ENCODE data around the gene GCNT1. TPM values are rescaled to one million over a fixed set of nuclear protein-coding genes. Genes with fewer than 3 reads are reported as not detected.

The GCNT1 gene
- total and polyA plus RNA-seq, 2 experiments from 2014 or later, result 43.4 to 59.3 TPM

DNA sequence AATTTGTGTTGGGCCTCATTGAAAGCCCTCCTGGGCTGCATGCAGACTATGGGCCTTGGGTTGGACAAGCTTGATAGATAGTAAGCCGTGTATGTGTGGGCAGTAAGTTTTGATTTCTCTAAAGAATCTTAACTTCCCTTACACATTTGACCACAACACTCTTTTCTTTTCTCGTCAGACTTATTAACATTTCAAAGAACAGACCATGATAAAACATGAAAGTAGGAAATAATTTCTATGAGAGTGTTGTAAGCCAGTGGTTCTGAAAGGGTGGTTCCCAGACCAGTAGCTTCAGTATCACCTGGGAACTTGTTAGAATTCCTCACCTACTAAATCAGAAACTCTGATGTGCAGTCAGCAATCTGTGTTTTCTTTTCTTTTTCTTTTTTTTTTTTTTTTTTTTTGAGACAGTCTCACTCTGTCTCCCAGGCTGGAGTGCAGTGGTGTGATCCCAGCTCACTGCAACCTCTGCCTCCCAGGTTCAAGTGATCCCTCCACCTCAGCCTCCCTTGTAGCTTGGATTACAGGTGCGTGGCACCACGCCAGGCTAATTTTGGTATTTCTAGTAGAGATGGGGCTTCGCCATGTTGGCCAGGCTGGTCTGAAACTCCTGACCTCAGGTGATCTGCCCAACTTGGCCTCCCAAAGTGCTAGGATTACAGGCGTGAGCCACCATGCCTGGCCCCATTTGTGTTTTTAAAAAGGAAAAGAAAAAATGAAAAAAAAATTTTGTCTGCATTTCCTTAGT is 20.0 kb upstream of the GCNT1 start:
- no peak for DNase-seq (ENCODE audit: low spot score)
- 92% methylated on average over 6 of the region's 6 CpGs for WGBS (ENCODE audit: low lambda C conversion rate, missing lambda C conversion rate)
- H3K79me2 ChIP-seq, result no peaks in the 10 kb centered on the region
- TF ChIP-seq EZH2phosphoT487 (IDR thresholded peaks at IDR 0.05; ENCODE audit: low read depth, severe bottlenecking, unreplicated experiment) (no peak), EZH2 (IDR thresholded peaks at IDR 0.05; ENCODE audit: borderline replicate concordance) (no peak)
- TF ChIP-seq, protein P1, sequence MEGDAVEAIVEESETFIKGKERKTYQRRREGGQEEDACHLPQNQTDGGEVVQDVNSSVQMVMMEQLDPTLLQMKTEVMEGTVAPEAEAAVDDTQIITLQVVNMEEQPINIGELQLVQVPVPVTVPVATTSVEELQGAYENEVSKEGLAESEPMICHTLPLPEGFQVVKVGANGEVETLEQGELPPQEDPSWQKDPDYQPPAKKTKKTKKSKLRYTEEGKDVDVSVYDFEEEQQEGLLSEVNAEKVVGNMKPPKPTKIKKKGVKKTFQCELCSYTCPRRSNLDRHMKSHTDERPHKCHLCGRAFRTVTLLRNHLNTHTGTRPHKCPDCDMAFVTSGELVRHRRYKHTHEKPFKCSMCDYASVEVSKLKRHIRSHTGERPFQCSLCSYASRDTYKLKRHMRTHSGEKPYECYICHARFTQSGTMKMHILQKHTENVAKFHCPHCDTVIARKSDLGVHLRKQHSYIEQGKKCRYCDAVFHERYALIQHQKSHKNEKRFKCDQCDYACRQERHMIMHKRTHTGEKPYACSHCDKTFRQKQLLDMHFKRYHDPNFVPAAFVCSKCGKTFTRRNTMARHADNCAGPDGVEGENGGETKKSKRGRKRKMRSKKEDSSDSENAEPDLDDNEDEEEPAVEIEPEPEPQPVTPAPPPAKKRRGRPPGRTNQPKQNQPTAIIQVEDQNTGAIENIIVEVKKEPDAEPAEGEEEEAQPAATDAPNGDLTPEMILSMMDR (IDR thresholded peaks at IDR 0.05; ENCODE audit: poor library complexity), result no peak
- no peaks in the 10 kb centered on the region for H4K20me1 ChIP-seq (ENCODE audit: insufficient read depth, poor library complexity, severe bottlenecking)
- H3K4me2 ChIP-seq, result no peak overlapping the region
- H3K36me3 ChIP-seq (replicated peaks; ENCODE audit: insufficient read depth, low read depth), result no peaks in the 10 kb centered on the region
- no peaks in the 10 kb centered on the region for H3K9me3 ChIP-seq (ENCODE audit: low read depth)
- peaks cover 2% of the 10 kb centered on the region for H3K4me1 ChIP-seq (ENCODE audit: insufficient read depth)
- no peaks in the 10 kb centered on the region for H3K9me2 ChIP-seq (replicated peaks; ENCODE audit: insufficient read depth)
- no peak overlapping the region for H3K4me3 ChIP-seq
- H2AFZ ChIP-seq, result no peak overlapping the region
- H3K27me3 ChIP-seq, result no peaks in the 10 kb centered on the region
- no peak overlapping the region for H3K27ac ChIP-seq

DNA sequence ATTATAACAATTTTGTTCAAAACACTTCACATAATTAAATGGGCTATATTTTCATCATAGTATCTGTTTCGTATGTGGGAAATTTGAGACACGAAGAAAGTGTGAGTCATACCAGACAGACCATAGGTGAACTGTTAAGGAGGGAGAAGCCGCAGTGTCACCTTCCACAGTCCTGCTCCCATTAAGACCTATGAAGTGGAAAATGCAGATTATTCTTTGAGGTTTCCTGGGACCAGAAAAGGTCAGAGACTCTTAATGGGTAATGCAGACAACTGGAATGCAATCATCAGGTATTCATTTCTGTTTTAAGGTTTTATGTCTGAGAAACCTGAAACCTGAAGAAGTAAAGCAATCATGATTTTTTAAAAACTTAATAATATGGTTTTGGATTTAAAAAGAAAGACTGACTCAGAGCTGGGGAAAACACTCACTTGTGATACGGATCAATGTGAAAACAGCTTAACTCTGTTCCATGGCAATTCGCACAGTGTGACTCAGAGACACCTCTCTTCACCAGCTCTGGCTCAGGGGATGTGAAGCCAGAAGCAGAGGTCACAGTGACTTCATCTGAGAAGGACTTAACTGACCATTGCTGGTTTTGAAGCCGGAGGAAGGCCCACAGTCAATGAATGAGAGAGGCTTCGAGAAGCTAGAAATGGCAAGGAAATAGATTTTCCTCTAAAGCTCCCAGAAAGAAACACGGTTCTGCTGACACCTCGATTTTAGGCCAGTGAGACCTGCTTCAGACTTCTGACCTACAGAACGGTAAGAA is 17.2 kb upstream of the GCNT1 start:
- no peaks in the 10 kb centered on the region for H3K79me2 ChIP-seq
- H3K27me3 ChIP-seq, result no peaks in the 10 kb centered on the region
- no peaks in the 10 kb centered on the region for H3K9me3 ChIP-seq (ENCODE audit: low read depth)
- no peak overlapping the region for H3K4me3 ChIP-seq
- no peaks in the 10 kb centered on the region for H4K20me1 ChIP-seq (ENCODE audit: insufficient read depth, poor library complexity, severe bottlenecking)
- peaks cover 9% of the 10 kb centered on the region for H3K4me1 ChIP-seq (ENCODE audit: insufficient read depth)
- H2AFZ ChIP-seq, result no peak overlapping the region
- no peak for DNase-seq (ENCODE audit: low spot score)
- 89% methylated on average over 10 of the region's 10 CpGs for WGBS (ENCODE audit: low lambda C conversion rate, missing lambda C conversion rate)
- H3K27ac ChIP-seq, result no peak overlapping the region
- no peaks in the 10 kb centered on the region for H3K36me3 ChIP-seq (replicated peaks; ENCODE audit: insufficient read depth, low read depth)
- TF ChIP-seq EZH2 (IDR thresholded peaks at IDR 0.05; ENCODE audit: borderline replicate concordance) (no peak), EZH2phosphoT487 (IDR thresholded peaks at IDR 0.05; ENCODE audit: low read depth, severe bottlenecking, unreplicated experiment) (no peak)
- TF ChIP-seq, protein P1 (IDR thresholded peaks at IDR 0.05; ENCODE audit: poor library complexity), result no peak
- H3K4me2 ChIP-seq, result no peak overlapping the region
- H3K9me2 ChIP-seq (replicated peaks; ENCODE audit: insufficient read depth), result no peaks in the 10 kb centered on the region

DNA sequence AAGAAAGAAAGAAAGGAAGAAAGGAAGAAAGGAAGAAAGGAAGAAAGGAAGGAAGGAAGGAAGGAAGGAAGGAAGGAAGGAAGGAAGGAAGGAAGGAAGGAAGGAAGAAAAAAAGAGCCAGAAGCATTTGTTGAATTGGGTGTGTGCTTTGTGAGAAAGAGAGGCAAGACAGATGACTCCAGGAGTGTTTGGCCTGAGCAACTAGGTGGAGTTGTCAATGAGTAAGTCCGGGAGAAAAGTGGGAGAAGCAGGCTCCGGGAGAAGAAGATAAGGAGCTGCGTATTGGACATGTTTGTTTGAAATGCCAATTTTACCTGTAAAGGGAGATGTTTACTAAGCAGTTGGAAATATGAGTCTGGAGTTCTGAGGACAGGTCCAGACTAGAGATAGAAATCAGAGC is 15.1 kb upstream of the GCNT1 start:
- H3K4me2 ChIP-seq, result no peak overlapping the region
- peak; percentile 13 for DNase-seq (ENCODE audit: low spot score)
- H3K27me3 ChIP-seq, result no peaks in the 10 kb centered on the region
- H3K9me3 ChIP-seq (ENCODE audit: low read depth), result no peaks in the 10 kb centered on the region
- H3K4me1 ChIP-seq (ENCODE audit: insufficient read depth), result peaks cover 9% of the 10 kb centered on the region
- H2AFZ ChIP-seq, result no peak overlapping the region
- no peak overlapping the region for H3K4me3 ChIP-seq
- H3K9me2 ChIP-seq (replicated peaks; ENCODE audit: insufficient read depth), result no peaks in the 10 kb centered on the region
- H3K36me3 ChIP-seq (replicated peaks; ENCODE audit: insufficient read depth, low read depth), result no peaks in the 10 kb centered on the region
- peak overlapping the region; percentile 59 for H3K27ac ChIP-seq
- no peaks in the 10 kb centered on the region for H3K79me2 ChIP-seq
- 49% methylated on average over 3 of the region's 3 CpGs for WGBS (ENCODE audit: low lambda C conversion rate, missing lambda C conversion rate)
- TF ChIP-seq, protein P1 (IDR thresholded peaks at IDR 0.05; ENCODE audit: poor library complexity), result no peak
- TF ChIP-seq EZH2 (IDR thresholded peaks at IDR 0.05; ENCODE audit: borderline replicate concordance) (no peak), EZH2phosphoT487 (IDR thresholded peaks at IDR 0.05; ENCODE audit: low read depth, severe bottlenecking, unreplicated experiment) (no peak)
- no peaks in the 10 kb centered on the region for H4K20me1 ChIP-seq (ENCODE audit: insufficient read depth, poor library complexity, severe bottlenecking)
